Smooth muscle cell (in vitro differentiated cells): ENCODE data around the gene ANP32A. TPM values are rescaled to one million over a fixed set of nuclear protein-coding genes. Genes with fewer than 3 reads are reported as not detected.

Source experiments
- DNase-seq: peaks from one replicate; lab custom pipeline; 2025; ENCODE audit not compliant: unreplicated experiment; lab: John Stamatoyannopoulos, UW
- H2AFZ ChIP-seq: fragments of 200-600 bp; sonication (generic); 2 replicates; pipeline ENCODE4 v1.6.0; 2016; ENCODE audit warnings: antibody characterized with exemption, low read depth, mild to moderate bottlenecking
- H3F3A ChIP-seq: fragments of 200-600 bp; sonication (generic); 2 replicates; pipeline ENCODE4 v1.6.0; 2017; ENCODE audit warnings: antibody characterized with exemption, low read depth
- H3K27ac ChIP-seq: fragments of 200-600 bp; sonication (generic); 2 replicates; pipeline ENCODE4 v1.5.1; 2016; ENCODE audit warnings: low read depth, mild to moderate bottlenecking
- H3K27me3 ChIP-seq: fragments of 200-600 bp; sonication (generic); 2 replicates; pipeline ENCODE4 v1.6.1; 2016; ENCODE audit warnings: low read depth, mild to moderate bottlenecking
- H3K36me3 ChIP-seq: fragments of 200-600 bp; sonication (generic); 2 replicates; pipeline ENCODE4 v1.5.1; 2016; ENCODE audit warnings: low read depth
- H3K4me1 ChIP-seq: fragments of 200-600 bp; sonication (generic); 2 replicates; pipeline ENCODE4 v1.5.1; 2016; ENCODE audit warnings: low read depth
- H3K4me2 ChIP-seq: fragments of 200-600 bp; sonication (generic); 2 replicates; pipeline ENCODE4 v1.6.0; 2016; ENCODE audit warnings: mild to moderate bottlenecking
- H3K4me3 ChIP-seq: fragments of 200-600 bp; sonication (generic); 2 replicates; pipeline ENCODE4 v1.5.1; 2016; ENCODE audit warnings: mild to moderate bottlenecking
- H3K79me2 ChIP-seq: fragments of 200-600 bp; sonication (generic); 2 replicates; pipeline ENCODE4 v1.6.0; 2016; ENCODE audit warnings: low read depth, mild to moderate bottlenecking
- H3K9ac ChIP-seq: fragments of 200-600 bp; sonication (generic); 2 replicates; pipeline ENCODE4 v1.6.0; 2016; ENCODE audit warnings: low read depth
- H3K9me3 ChIP-seq: fragments of 200-600 bp; sonication (generic); replicated peaks from 2 replicates; pipeline ENCODE4 v1.5.1; 2016; ENCODE audit warnings: low read depth
- H4K20me1 ChIP-seq: fragments of 200-600 bp; sonication (generic); 2 replicates; pipeline ENCODE4 v1.6.0; 2016; ENCODE audit warnings: low read depth
- WGBS: methylation state at CpG from one replicate; pipeline ENCODE4 v1.1.7; 2016; ENCODE audit warnings: low lambda C conversion rate; 5-methylcytosine and 5-hydroxymethylcytosine counted together
- polyA plus RNA-seq: library from polyadenylated mRNA; unstranded; fragments of >200 nt; fragmentation: Nextera tagmentation; extraction: Ambion mirVana; gene quantifications from 2 replicates; pipeline ENCODE4 v1.2.1, GENCODE V29; 2016
- total RNA-seq: library from RNA; depleted of rRNA; stranded (reverse); fragments of >200 nt; gene quantifications from 2 replicates; pipeline ENCODE4 v1.2.3, GENCODE V29; 2014
- TF ChIP-seq, protein P1 (sequence below): fragments of 200-600 bp; sonication (generic); IDR thresholded peaks from 2 replicates; pipeline ENCODE4 v1.5.1; 2017; ENCODE audit warnings: borderline replicate concordance, mild to moderate bottlenecking, antibody characterized with exemption; ENCODE audit not compliant: insufficient read depth, poor library complexity, severe bottlenecking

ANP32A gene
- total and polyA plus RNA-seq, 2 experiments from 2014 or later, result 63.1 to 93.7 TPM

- no peak overlapping the region for H3K4me3 ChIP-seq
- H4K20me1 ChIP-seq, result peaks cover 97% of the 10 kb centered on the region
- DNase-seq, result no peak
- peaks cover 5% of the 10 kb centered on the region for H3F3A ChIP-seq
- peak overlapping the region; percentile 73 for H3K4me2 ChIP-seq
- H3K9ac ChIP-seq, result peak overlapping the region; percentile 15
- H3K4me1 ChIP-seq, result peaks cover 13% of the 10 kb centered on the region
- H3K36me3 ChIP-seq, result no peaks in the 10 kb centered on the region
- peak overlapping the region; percentile 66 for H3K27ac ChIP-seq
- TF ChIP-seq, protein P1, sequence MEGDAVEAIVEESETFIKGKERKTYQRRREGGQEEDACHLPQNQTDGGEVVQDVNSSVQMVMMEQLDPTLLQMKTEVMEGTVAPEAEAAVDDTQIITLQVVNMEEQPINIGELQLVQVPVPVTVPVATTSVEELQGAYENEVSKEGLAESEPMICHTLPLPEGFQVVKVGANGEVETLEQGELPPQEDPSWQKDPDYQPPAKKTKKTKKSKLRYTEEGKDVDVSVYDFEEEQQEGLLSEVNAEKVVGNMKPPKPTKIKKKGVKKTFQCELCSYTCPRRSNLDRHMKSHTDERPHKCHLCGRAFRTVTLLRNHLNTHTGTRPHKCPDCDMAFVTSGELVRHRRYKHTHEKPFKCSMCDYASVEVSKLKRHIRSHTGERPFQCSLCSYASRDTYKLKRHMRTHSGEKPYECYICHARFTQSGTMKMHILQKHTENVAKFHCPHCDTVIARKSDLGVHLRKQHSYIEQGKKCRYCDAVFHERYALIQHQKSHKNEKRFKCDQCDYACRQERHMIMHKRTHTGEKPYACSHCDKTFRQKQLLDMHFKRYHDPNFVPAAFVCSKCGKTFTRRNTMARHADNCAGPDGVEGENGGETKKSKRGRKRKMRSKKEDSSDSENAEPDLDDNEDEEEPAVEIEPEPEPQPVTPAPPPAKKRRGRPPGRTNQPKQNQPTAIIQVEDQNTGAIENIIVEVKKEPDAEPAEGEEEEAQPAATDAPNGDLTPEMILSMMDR, result no peak
- H2AFZ ChIP-seq, result no peak overlapping the region
- WGBS, result 29% methylated on average over 7 of the region's 7 CpGs
- H3K27me3 ChIP-seq, result no peaks in the 10 kb centered on the region
- H3K79me2 ChIP-seq, result peaks cover 67% of the 10 kb centered on the region
- H3K9me3 ChIP-seq, result no peaks in the 10 kb centered on the region
These were observed 31.0 kb downstream of the ANP32A start for GRCh38 chr15:68789534-68790241.

DNA sequence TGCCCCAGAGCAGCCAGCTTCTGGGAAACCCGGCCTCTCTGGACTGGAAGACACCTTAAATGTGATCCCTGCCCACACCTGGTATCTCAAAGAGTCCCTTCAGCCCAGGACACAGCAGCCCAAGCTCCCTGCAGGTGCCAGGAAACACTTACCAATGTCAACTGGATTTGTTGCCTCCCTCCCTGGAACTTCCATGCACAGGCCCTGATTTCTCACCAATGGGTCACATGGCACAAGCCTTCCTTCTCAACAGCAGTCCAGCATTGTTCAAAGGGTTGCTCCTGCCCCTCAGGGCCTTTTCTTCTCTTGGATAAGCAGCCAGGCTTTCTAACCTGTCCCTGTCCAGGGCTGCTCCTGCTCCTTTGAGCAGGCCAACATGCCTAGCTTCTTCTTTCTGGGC lies 31.6 kb downstream of the ANP32A start:
- H3F3A ChIP-seq, result peaks cover 5% of the 10 kb centered on the region
- H3K79me2 ChIP-seq, result peaks cover 61% of the 10 kb centered on the region
- H3K36me3 ChIP-seq, result no peaks in the 10 kb centered on the region
- H2AFZ ChIP-seq, result no peak overlapping the region
- TF ChIP-seq, protein P1, result no peak
- no peaks in the 10 kb centered on the region for H3K27me3 ChIP-seq
- H3K4me2 ChIP-seq, result peak overlapping the region; percentile 73
- no peak overlapping the region for H3K9ac ChIP-seq
- H3K4me1 ChIP-seq, result peaks cover 13% of the 10 kb centered on the region
- 100% methylated on average over 1 of the region's 1 CpG for WGBS
- no peaks in the 10 kb centered on the region for H3K9me3 ChIP-seq
- H3K4me3 ChIP-seq, result no peak overlapping the region
- no peak for DNase-seq
- H4K20me1 ChIP-seq, result peaks cover 97% of the 10 kb centered on the region
- peak overlapping the region; percentile 66 for H3K27ac ChIP-seq

- Histone ChIP-seq H3K4me3 (no peak overlapping the region), H3K79me2 (peaks cover 52% of the 10 kb centered on the region), H3F3A (peaks cover 5% of the 10 kb centered on the region), H3K27ac (no peak overlapping the region), H3K9ac (no peak overlapping the region), H3K4me1 (peaks cover 13% of the 10 kb centered on the region), H3K9me3 (no peaks in the 10 kb centered on the region), H3K27me3 (no peaks in the 10 kb centered on the region), H3K36me3 (no peaks in the 10 kb centered on the region), H3K4me2 (no peak overlapping the region), H4K20me1 (peaks cover 96% of the 10 kb centered on the region), H2AFZ (no peak overlapping the region)
- no peak for DNase-seq
- WGBS, result 92% methylated on average over 7 of the region's 8 CpGs
- TF ChIP-seq, protein P1, result no peak
These were observed 32.5 kb downstream of the ANP32A start for GRCh38 chr15:68788264-68788624.
